Keratinocyte (primary cell): ENCODE data around the gene TOLLIP. TPM values are rescaled to one million over a fixed set of nuclear protein-coding genes. Genes with fewer than 3 reads are reported as not detected.

Source experiments
- DNase-seq: peaks from one replicate; pipeline ENCODE4 v3.0.0-alpha.2; 2011; ENCODE audit warnings: low read depth, missing footprints, low spot score
- FAIRE-seq: peaks from 2 replicates; lab custom pipeline; 2011; peaks lifted over from hg19 to GRCh38; lab: Jason Lieb, UNC
- H2AFZ ChIP-seq: 2 replicates; pipeline ENCODE4 v1.6.0; 2012; ENCODE audit warnings: low read length, control low read depth, inconsistent platforms; ENCODE audit not compliant: control insufficient read depth
- H3K27ac ChIP-seq: 2 replicates; pipeline ENCODE4 v1.5.1; 2011; ENCODE audit warnings: low read length; ENCODE audit not compliant: control insufficient read depth, insufficient read depth
- H3K27me3 ChIP-seq: 3 replicates; pipeline ENCODE4 v1.6.0; 2011; ENCODE audit warnings: low read length; ENCODE audit not compliant: control insufficient read depth, insufficient read depth; ENCODE audit errors: extremely low read depth
- H3K36me3 ChIP-seq, 2 experiments: 2 replicates in 1 of 2; 3 replicates in 1 of 2; pipeline ENCODE4 v1.5.1; 2011; ENCODE audit warnings: low read length in 2 of 2, mild to moderate bottlenecking in 1 of 2; ENCODE audit not compliant: control insufficient read depth in 2 of 2, insufficient read depth in 2 of 2; ENCODE audit errors: extremely low read depth in 1 of 2
- H3K4me1 ChIP-seq: 3 replicates; pipeline ENCODE4 v1.5.1; 2011; ENCODE audit warnings: low read length; ENCODE audit not compliant: control insufficient read depth, insufficient read depth; ENCODE audit errors: extremely low read depth
- H3K4me2 ChIP-seq: 3 replicates; pipeline ENCODE4 v1.6.0; 2011; ENCODE audit warnings: low read depth, low read length; ENCODE audit not compliant: control insufficient read depth, insufficient read depth; ENCODE audit errors: extremely low read depth
- H3K4me3 ChIP-seq, 3 experiments: fragments of 200-600 bp in 1 of 3; sonication (generic) in 1 of 3; 2 replicates in 2 of 3; 3 replicates in 1 of 3; pipeline ENCODE4 v1.5.1; 2011 to 2016; ENCODE audit warnings: low read length in 3 of 3, mild to moderate bottlenecking in 3 of 3, control low read depth in 2 of 3, inconsistent platforms in 1 of 3, low read depth in 1 of 3, mixed read lengths in 1 of 3, mixed run types in 1 of 3, moderate library complexity in 1 of 3; ENCODE audit not compliant: control insufficient read depth in 2 of 3, insufficient read depth in 2 of 3; ENCODE audit errors: extremely low read depth in 1 of 3
- H3K79me2 ChIP-seq: 2 replicates; pipeline ENCODE4 v1.6.0; 2012; ENCODE audit warnings: low read length; ENCODE audit not compliant: control insufficient read depth, insufficient read depth
- H3K9ac ChIP-seq: 3 replicates; pipeline ENCODE4 v1.6.0; 2011; ENCODE audit warnings: low read length; ENCODE audit not compliant: control insufficient read depth, insufficient read depth; ENCODE audit errors: extremely low read depth
- H3K9me1 ChIP-seq: 3 replicates; pipeline ENCODE4 v1.6.0; 2011; ENCODE audit warnings: low read length; ENCODE audit not compliant: control insufficient read depth, insufficient read depth; ENCODE audit errors: extremely low read depth
- H3K9me3 ChIP-seq: 2 replicates; pipeline ENCODE4 v1.5.1; 2012; ENCODE audit warnings: low read depth, low read length; ENCODE audit not compliant: control insufficient read depth
- H4K20me1 ChIP-seq: 3 replicates; pipeline ENCODE4 v1.6.0; 2011; ENCODE audit warnings: low read length; ENCODE audit not compliant: control insufficient read depth, insufficient read depth; ENCODE audit errors: extremely low read depth
- CTCF ChIP-seq, 3 experiments: IDR thresholded peaks in 1 of 3; conservative IDR thresholded peaks in 1 of 3; optimal IDR thresholded peaks in 1 of 3; 2 replicates in 2 of 3; 3 replicates in 1 of 3; pipeline versions ENCODE3 to v1.5.1; 2011; ENCODE audit warnings: low read length in 3 of 3, mild to moderate bottlenecking in 3 of 3, moderate library complexity in 2 of 3, control low read depth in 1 of 3, inconsistent platforms in 1 of 3; ENCODE audit not compliant: insufficient read depth in 2 of 3; ENCODE audit errors: extremely low read depth in 1 of 3
- EZH2 ChIP-seq: IDR thresholded peaks from one replicate; pipeline ENCODE4 v1.6.1; 2012; ENCODE audit warnings: inconsistent platforms, mild to moderate bottlenecking, low read length, moderate library complexity
- dilution Hi-C: fragments of 300-500 bp; cut with MboI; formaldehyde crosslinking; loops from one replicate; pipeline ENCODE4 v1.7.0; 2020; ENCODE audit warnings: low sequenced_read_pairs; ENCODE audit not compliant: extremely low pct_ligation_motif_present
- polyA plus RNA-seq, 5 experiments: library from polyadenylated mRNA; depleted of rRNA in 3 of 5; stranded (reverse) in 3 of 5; stranded (forward) in 1 of 5; unstranded in 1 of 5; fragments of >200 nt; gene quantifications; 1 replicate in 1 of 5; 2 replicates in 3 of 5; 3 replicates in 1 of 5; pipeline versions ENCODE4 v1.2.1 to v1.2.3, GENCODE V29; 2011 to 2012; ENCODE audit warnings: missing spikeins in 2 of 5, low read depth in 1 of 5, low replicate concordance in 1 of 5

Gene TOLLIP
- polyA plus RNA-seq, 1 donor (not counting 4 experiments of a cell fraction or from before 2014, with no cell fraction given) = 40.2 TPM

GRCh38 chr11:1280116-1281035, 29.1 kb downstream of the TOLLIP start:
- Histone ChIP-seq H3K4me3 (no peak overlapping the region), H3K9me3 (no peaks in the 10 kb centered on the region), H3K27me3 (no peaks in the 10 kb centered on the region), H3K27ac (no peak overlapping the region), H3K79me2 (peaks cover 14% of the 10 kb centered on the region), H4K20me1 (peaks cover 2% of the 10 kb centered on the region), H3K9me1 (no peaks in the 10 kb centered on the region), H3K36me3 (peaks cover 38 to 57% of the 10 kb centered on the region in 2 experiments), H3K4me2 (no peak overlapping the region), H2AFZ (no peak overlapping the region), H3K9ac (no peak overlapping the region), H3K4me1 (peaks cover 6% of the 10 kb centered on the region)
- FAIRE-seq = no peak
- no peak for TF ChIP-seq EZH2
- no peak for TF ChIP-seq CTCF (optimal IDR thresholded peaks at IDR 0.05 in 1 of 3, IDR thresholded peaks at IDR 0.05 in 1 of 3, conservative IDR thresholded peaks at IDR 0.05 in 1 of 3; ENCODE audit: extremely low read depth in 1 of 3, insufficient read depth in 2 of 3, low read length in 3 of 3)
- dilution Hi-C loops = no loop called here
- DNase-seq = no peak

- Histone ChIP-seq H3K27me3 (no peaks in the 10 kb centered on the region), H3K4me1 (peaks cover 6% of the 10 kb centered on the region), H3K9me3 (no peaks in the 10 kb centered on the region), H3K36me3 (peaks cover 39 to 55% of the 10 kb centered on the region in 2 experiments), H3K9ac (no peak overlapping the region), H2AFZ (no peak overlapping the region), H3K9me1 (no peaks in the 10 kb centered on the region), H3K4me2 (no peak overlapping the region), H3K79me2 (peaks cover 12% of the 10 kb centered on the region), H3K4me3 (no peak overlapping the region), H3K27ac (no peak overlapping the region), H4K20me1 (peaks cover 2% of the 10 kb centered on the region)
- DNase-seq (no peak), FAIRE-seq (no peak)
- dilution Hi-C loops = no loop called here
- TF ChIP-seq CTCF (optimal IDR thresholded peaks at IDR 0.05 in 1 of 3, IDR thresholded peaks at IDR 0.05 in 1 of 3, conservative IDR thresholded peaks at IDR 0.05 in 1 of 3; ENCODE audit: extremely low read depth in 1 of 3, insufficient read depth in 2 of 3, low read length in 3 of 3) = no peak
- TF ChIP-seq EZH2 = no peak
Measured at GRCh38 chr11:1279674-1280055, 29.8 kb downstream of the TOLLIP start.
